IMR-90 (cell line): Measurements from ENCODE around the gene MON2.

ENCODE experiments used
- CEBPB ChIP-seq: IDR thresholded peaks from 2 replicates; pipeline ENCODE4 v1.6.1; 2012; ENCODE audit warnings: low read depth, low read length, improper control_type of control experiment
- FOS ChIP-seq: fragments of 150-350 bp; IDR thresholded peaks from 2 replicates; pipeline ENCODE4 v1.6.1; 2016; ENCODE audit warnings: low read depth, low read length
- MAZ ChIP-seq: IDR thresholded peaks from 2 replicates; pipeline ENCODE4 v1.6.1; 2012; ENCODE audit warnings: low read depth, mild to moderate bottlenecking, low read length, improper control_type of control experiment, moderate library complexity, borderline replicate concordance
- MXI1 ChIP-seq: IDR thresholded peaks from 2 replicates; pipeline ENCODE4 v1.6.1; 2012; ENCODE audit warnings: low read depth, mild to moderate bottlenecking, low read length, moderate library complexity, borderline replicate concordance
- NFE2L2 ChIP-seq: fragments of 150-350 bp; IDR thresholded peaks from 2 replicates; pipeline ENCODE4 v1.6.1; 2016; ENCODE audit warnings: low read depth, mild to moderate bottlenecking, low read length
- POLR2A ChIP-seq: IDR thresholded peaks from 2 replicates; pipeline ENCODE4 v1.6.1; 2012; ENCODE audit warnings: mild to moderate bottlenecking, low read depth, low read length
- RAD21 ChIP-seq: IDR thresholded peaks from 2 replicates; pipeline ENCODE4 v1.6.1; 2012; ENCODE audit warnings: low read length, improper control_type of control experiment
- RCOR1 ChIP-seq: IDR thresholded peaks from 2 replicates; pipeline ENCODE4 v1.6.1; 2012; ENCODE audit warnings: mild to moderate bottlenecking, low read length, improper control_type of control experiment; ENCODE audit not compliant: insufficient replicate concordance
- RFX5 ChIP-seq: IDR thresholded peaks from 2 replicates; pipeline ENCODE4 v1.8.0; 2012; ENCODE audit warnings: low read depth, mild to moderate bottlenecking, low read length, moderate library complexity
- SMC3 ChIP-seq: fragments of 150-350 bp; IDR thresholded peaks from 2 replicates; pipeline ENCODE4 v1.6.1; 2016; ENCODE audit warnings: low read depth, mild to moderate bottlenecking, antibody characterized with exemption, low read length, moderate library complexity
- TF ChIP-seq, protein P1 (sequence below): conservative IDR thresholded peaks from 2 replicates; pipeline ENCODE4 v1.5.1; 2012; ENCODE audit warnings: mild to moderate bottlenecking, low read depth, low read length, improper control_type of control experiment
- TF ChIP-seq, protein P2 (sequence below): fragments of 150-350 bp; IDR thresholded peaks from 2 replicates; pipeline ENCODE4 v1.6.1; 2017; ENCODE audit warnings: mild to moderate bottlenecking, antibody characterized with exemption, low read length, low read depth
- TF ChIP-seq, protein P3 (sequence below): fragments of 150-350 bp; IDR thresholded peaks from 2 replicates; pipeline ENCODE4 v1.6.1; 2016; ENCODE audit warnings: low read depth, mild to moderate bottlenecking, low read length, moderate library complexity, borderline replicate concordance

DNA sequence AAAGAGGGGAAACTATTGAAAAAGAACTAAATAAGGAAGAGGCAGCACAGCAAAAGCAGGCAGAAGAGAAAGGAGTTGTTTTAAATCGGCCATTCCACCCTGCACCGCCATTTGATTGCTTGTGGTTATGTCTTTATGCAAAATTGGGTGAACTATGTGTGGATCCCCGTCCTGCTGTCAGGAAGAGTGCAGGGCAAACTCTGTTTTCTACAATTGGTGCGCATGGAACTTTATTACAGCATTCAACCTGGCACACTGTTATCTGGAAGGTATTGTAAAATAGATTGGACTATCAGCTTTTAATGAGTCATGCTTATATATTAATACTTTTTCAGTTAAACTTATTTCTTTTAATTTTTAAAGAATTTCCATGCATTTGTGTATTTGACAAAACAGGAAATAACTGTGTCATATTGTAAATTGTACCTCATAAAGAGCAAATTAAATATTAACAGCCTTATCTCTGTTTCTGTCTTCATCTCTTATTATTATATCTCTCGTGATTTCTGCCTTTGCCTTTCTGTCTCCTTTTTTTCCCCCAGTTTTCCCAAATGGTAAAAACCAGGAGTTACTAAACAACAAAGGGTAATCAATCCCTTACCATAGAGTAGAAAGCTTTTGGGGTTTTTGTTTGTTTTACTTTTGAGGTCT, 86.4 kb downstream of the MON2 start:
- TF ChIP-seq RCOR1 (no peak), POLR2A (no peak), MXI1 (no peak), CEBPB (no peak), FOS (no peak), SMC3 (no peak), RAD21 (no peak), MAZ (no peak), NFE2L2 (no peak), RFX5 (no peak)
- TF ChIP-seq, protein P1, sequence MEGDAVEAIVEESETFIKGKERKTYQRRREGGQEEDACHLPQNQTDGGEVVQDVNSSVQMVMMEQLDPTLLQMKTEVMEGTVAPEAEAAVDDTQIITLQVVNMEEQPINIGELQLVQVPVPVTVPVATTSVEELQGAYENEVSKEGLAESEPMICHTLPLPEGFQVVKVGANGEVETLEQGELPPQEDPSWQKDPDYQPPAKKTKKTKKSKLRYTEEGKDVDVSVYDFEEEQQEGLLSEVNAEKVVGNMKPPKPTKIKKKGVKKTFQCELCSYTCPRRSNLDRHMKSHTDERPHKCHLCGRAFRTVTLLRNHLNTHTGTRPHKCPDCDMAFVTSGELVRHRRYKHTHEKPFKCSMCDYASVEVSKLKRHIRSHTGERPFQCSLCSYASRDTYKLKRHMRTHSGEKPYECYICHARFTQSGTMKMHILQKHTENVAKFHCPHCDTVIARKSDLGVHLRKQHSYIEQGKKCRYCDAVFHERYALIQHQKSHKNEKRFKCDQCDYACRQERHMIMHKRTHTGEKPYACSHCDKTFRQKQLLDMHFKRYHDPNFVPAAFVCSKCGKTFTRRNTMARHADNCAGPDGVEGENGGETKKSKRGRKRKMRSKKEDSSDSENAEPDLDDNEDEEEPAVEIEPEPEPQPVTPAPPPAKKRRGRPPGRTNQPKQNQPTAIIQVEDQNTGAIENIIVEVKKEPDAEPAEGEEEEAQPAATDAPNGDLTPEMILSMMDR: no peak
- TF ChIP-seq, protein P2, sequence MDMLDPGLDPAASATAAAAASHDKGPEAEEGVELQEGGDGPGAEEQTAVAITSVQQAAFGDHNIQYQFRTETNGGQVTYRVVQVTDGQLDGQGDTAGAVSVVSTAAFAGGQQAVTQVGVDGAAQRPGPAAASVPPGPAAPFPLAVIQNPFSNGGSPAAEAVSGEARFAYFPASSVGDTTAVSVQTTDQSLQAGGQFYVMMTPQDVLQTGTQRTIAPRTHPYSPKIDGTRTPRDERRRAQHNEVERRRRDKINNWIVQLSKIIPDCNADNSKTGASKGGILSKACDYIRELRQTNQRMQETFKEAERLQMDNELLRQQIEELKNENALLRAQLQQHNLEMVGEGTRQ: no peak
- TF ChIP-seq, protein P3, sequence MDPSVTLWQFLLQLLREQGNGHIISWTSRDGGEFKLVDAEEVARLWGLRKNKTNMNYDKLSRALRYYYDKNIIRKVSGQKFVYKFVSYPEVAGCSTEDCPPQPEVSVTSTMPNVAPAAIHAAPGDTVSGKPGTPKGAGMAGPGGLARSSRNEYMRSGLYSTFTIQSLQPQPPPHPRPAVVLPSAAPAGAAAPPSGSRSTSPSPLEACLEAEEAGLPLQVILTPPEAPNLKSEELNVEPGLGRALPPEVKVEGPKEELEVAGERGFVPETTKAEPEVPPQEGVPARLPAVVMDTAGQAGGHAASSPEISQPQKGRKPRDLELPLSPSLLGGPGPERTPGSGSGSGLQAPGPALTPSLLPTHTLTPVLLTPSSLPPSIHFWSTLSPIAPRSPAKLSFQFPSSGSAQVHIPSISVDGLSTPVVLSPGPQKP: no peak
